ENCODE measurements around the gene MYO6. TPM values are rescaled to one million over a fixed set of nuclear protein-coding genes. Genes with fewer than 3 reads are reported as not detected.

The MYO6 gene
- polyA plus RNA-seq, 3 donors, result 94.4 to 119 (median 107) TPM

GRCh38 chr6:75943381-75943780, 194.3 kb downstream of the MYO6 start:
- no peak for DNase-seq

- no peak for DNase-seq
These were observed 197.2 kb downstream of the MYO6 start for GRCh38 chr6:75946146-75946831.

- DNase-seq, result no peak
These were observed 198.9 kb downstream of the MYO6 start for GRCh38 chr6:75947935-75948334.

- DNase-seq, result no peak
These were observed 203.1 kb downstream of the MYO6 start for GRCh38 chr6:75952128-75952527.

GRCh38 chr6:75963569-75963968, 214.5 kb downstream of the MYO6 start:
- DNase-seq, result no peak

GRCh38 chr6:75968143-75968542, 219.1 kb downstream of the MYO6 start:
- DNase-seq, result no peak

Other genes starting within 250 kb of the MYO6 start
- 100 to 1,000 TPM; 105 to 147 (median 141) TPM for gene SENP6, start 147.4 kb upstream of the MYO6 start, polyA plus RNA-seq (ENCODE audit: insufficient read length in 3 of 3)

Data from renal pelvis (tissue), 4 donors.